H9 (cell line): ENCODE data around the gene IQCM. TPM values are rescaled to one million over a fixed set of nuclear protein-coding genes. Genes with fewer than 3 reads are reported as not detected.

Experiments
- DNase-seq: peaks from one replicate; pipeline ENCODE4 v3.0.0-alpha.2; 2017
- H2AFZ ChIP-seq: one replicate; pipeline ENCODE4 v1.6.1; 2013; ENCODE audit warnings: mild to moderate bottlenecking, low read length, control low read depth, moderate library complexity
- H2AK5ac ChIP-seq: 2 replicates; pipeline ENCODE4 v1.6.1; 2013; ENCODE audit warnings: low read length, control low read depth, mixed read lengths; ENCODE audit not compliant: insufficient read length
- H2BK120ac ChIP-seq: one replicate; pipeline ENCODE4 v1.6.1; 2013; ENCODE audit warnings: low read depth, mild to moderate bottlenecking, low read length, control low read depth, inconsistent platforms; ENCODE audit not compliant: poor library complexity, severe bottlenecking
- H2BK12ac ChIP-seq: 2 replicates; pipeline ENCODE4 v1.6.1; 2013; ENCODE audit warnings: low read length, control low read depth, mixed read lengths, low read depth; ENCODE audit not compliant: insufficient read length
- H2BK15ac ChIP-seq: 2 replicates; pipeline ENCODE4 v1.6.1; 2013; ENCODE audit warnings: low read depth, low read length, control low read depth
- H2BK20ac ChIP-seq: one replicate; pipeline ENCODE4 v1.6.1; 2013; ENCODE audit warnings: low read depth, mild to moderate bottlenecking, low read length, control low read depth, inconsistent platforms; ENCODE audit not compliant: poor library complexity, severe bottlenecking
- H2BK5ac ChIP-seq: 2 replicates; pipeline ENCODE4 v1.6.1; 2013; ENCODE audit warnings: low read length, control low read depth, mixed read lengths; ENCODE audit not compliant: insufficient read length
- H3K14ac ChIP-seq: 2 replicates; pipeline ENCODE4 v1.6.1; 2013; ENCODE audit warnings: low read length, control low read depth; ENCODE audit not compliant: insufficient read depth
- H3K18ac ChIP-seq: 2 replicates; pipeline ENCODE4 v1.6.1; 2013; ENCODE audit warnings: low read depth, mild to moderate bottlenecking, mixed read lengths, low read length, control low read depth; ENCODE audit not compliant: insufficient read length
- H3K23ac ChIP-seq: 2 replicates; pipeline ENCODE4 v1.6.1; 2013; ENCODE audit warnings: low read length, control low read depth, mixed read lengths, low read depth; ENCODE audit not compliant: insufficient read length
- H3K23me2 ChIP-seq: 2 replicates; pipeline ENCODE4 v1.6.1; 2013; ENCODE audit warnings: low read depth, mild to moderate bottlenecking, mixed read lengths, low read length, control low read depth; ENCODE audit not compliant: insufficient read length, poor library complexity, severe bottlenecking
- H3K27ac ChIP-seq: 2 replicates; pipeline ENCODE4 v1.5.1; 2013; ENCODE audit warnings: low read length, control low read depth, mixed read lengths, low read depth; ENCODE audit not compliant: insufficient read length
- H3K27me3 ChIP-seq: 2 replicates; pipeline ENCODE4 v1.6.1; 2013; ENCODE audit warnings: low read length, control low read depth, inconsistent platforms; ENCODE audit not compliant: insufficient read depth
- H3K4ac ChIP-seq: 2 replicates; pipeline ENCODE4 v1.6.1; 2013; ENCODE audit warnings: low read depth, mild to moderate bottlenecking, control low read depth, inconsistent platforms, low read length, moderate library complexity
- H3K4me1 ChIP-seq: 2 replicates; pipeline ENCODE4 v1.6.1; 2013; ENCODE audit warnings: low read length, control low read depth, inconsistent platforms; ENCODE audit not compliant: insufficient read depth
- H3K4me2 ChIP-seq: 2 replicates; pipeline ENCODE4 v1.6.1; 2013; ENCODE audit warnings: low read length, control low read depth, mixed read lengths; ENCODE audit not compliant: insufficient read length, insufficient read depth
- H3K56ac ChIP-seq: 2 replicates; pipeline ENCODE4 v1.6.1; 2013; ENCODE audit warnings: low read depth, mild to moderate bottlenecking, mixed read lengths, low read length, control low read depth; ENCODE audit not compliant: insufficient read length
- H3K79me1 ChIP-seq: 2 replicates; pipeline ENCODE4 v1.6.1; 2013; ENCODE audit warnings: low read depth, mild to moderate bottlenecking, moderate library complexity, low read length, control low read depth, inconsistent platforms; ENCODE audit not compliant: insufficient read depth, poor library complexity, severe bottlenecking
- H3K79me2 ChIP-seq: 2 replicates; pipeline ENCODE4 v1.6.1; 2013; ENCODE audit warnings: low read length, control low read depth, inconsistent platforms; ENCODE audit not compliant: insufficient read depth
- H3K9ac ChIP-seq: 2 replicates; pipeline ENCODE4 v1.6.1; 2013; ENCODE audit warnings: low read length, control low read depth, mixed read lengths; ENCODE audit not compliant: insufficient read length; ENCODE audit errors: extremely low read depth
- H3K9me3 ChIP-seq: one replicate; pipeline ENCODE4 v1.6.1; 2013; ENCODE audit warnings: low read depth, low read length, inconsistent platforms; ENCODE audit not compliant: control insufficient read depth
- H3T11ph ChIP-seq: one replicate; pipeline ENCODE4 v1.6.1; 2013; ENCODE audit warnings: mild to moderate bottlenecking, low read length, control low read depth, inconsistent platforms
- H4K20me1 ChIP-seq: one replicate; pipeline ENCODE4 v1.6.1; 2013; ENCODE audit not compliant: control insufficient read depth, insufficient read length, insufficient read depth
- H4K5ac ChIP-seq: 2 replicates; pipeline ENCODE4 v1.6.1; 2013; ENCODE audit warnings: low read depth, mild to moderate bottlenecking, mixed read lengths, low read length, control low read depth; ENCODE audit not compliant: insufficient read length
- H4K8ac ChIP-seq: replicated peaks from 2 replicates; pipeline ENCODE4 v1.6.1; 2013; ENCODE audit warnings: low read length, control low read depth, mixed read lengths, low read depth; ENCODE audit not compliant: insufficient read length
- H4K91ac ChIP-seq: 2 replicates; pipeline ENCODE4 v1.6.1; 2013; ENCODE audit warnings: low read depth, mild to moderate bottlenecking, moderate library complexity, mixed read lengths, low read length, control low read depth; ENCODE audit not compliant: insufficient read length
- H3K27ac Mint-ChIP-seq, 3 experiments: 2 replicates in 2 of 3; 3 replicates in 1 of 3; pipeline ENCODE4 v1.8.0; 2020 to 2021; ENCODE audit warnings: mixed read lengths in 3 of 3, mild to moderate bottlenecking in 1 of 3, moderate library complexity in 1 of 3
- H3K27me3 Mint-ChIP-seq: 2 replicates; pipeline ENCODE4 v1.8.0; 2021; ENCODE audit warnings: low read depth, mild to moderate bottlenecking, moderate library complexity, mixed read lengths
- H3K36me3 Mint-ChIP-seq, 3 experiments: 2 replicates in 2 of 3; 3 replicates in 1 of 3; pipeline ENCODE4 v1.8.0; 2020 to 2021; ENCODE audit warnings: low read depth in 3 of 3, mixed read lengths in 3 of 3; ENCODE audit not compliant: insufficient read depth in 1 of 3
- H3K4me1 Mint-ChIP-seq, 2 experiments: 2 replicates each; pipeline ENCODE4 v1.8.0; 2020; ENCODE audit warnings: mixed read lengths in 2 of 2
- H3K4me3 Mint-ChIP-seq, 2 experiments: 2 replicates in 1 of 2; 3 replicates in 1 of 2; pipeline ENCODE4 v1.8.0; 2020 to 2021; ENCODE audit warnings: mild to moderate bottlenecking in 2 of 2, mixed read lengths in 2 of 2, moderate library complexity in 1 of 2
- H3K9me3 Mint-ChIP-seq, 2 experiments: 2 replicates in 1 of 2; 3 replicates in 1 of 2; pipeline ENCODE4 v1.8.0; 2020; ENCODE audit warnings: mild to moderate bottlenecking in 2 of 2, mixed read lengths in 2 of 2, moderate library complexity in 1 of 2
- CTCF ChIP-seq: fragments of 200-600 bp; sonication (generic); conservative IDR thresholded peaks from 3 replicates; pipeline ENCODE4 v1.8.0; 2021; ENCODE audit warnings: antibody characterized with exemption, mild to moderate bottlenecking
- WGBS: extraction: QIAGEN DNeasy Blood & Tissue Kit; methylation state at CpG from one replicate; pipeline ENCODE4 v1.1.7; 2013; ENCODE audit warnings: missing lambda C conversion rate, low lambda C conversion rate, mixed read lengths; ENCODE audit not compliant: insufficient read length; ENCODE audit errors: extremely low coverage; 5-methylcytosine and 5-hydroxymethylcytosine counted together
- total RNA-seq: library from RNA; stranded (reverse); gene quantifications from 2 replicates; pipeline ENCODE4 v1.2.1, GENCODE V29; 2021

The IQCM gene
- total RNA-seq, 1 experiment from 2014 or later, result 0.15 TPM

GRCh38 chr4:149711593-149712365, 103.9 kb downstream of the IQCM start:
- no peaks in the 10 kb centered on the region for H3K27me3 Mint-ChIP-seq

More at GRCh38 chr4:149711593-149712365, 103.9 kb downstream of the IQCM start:
- H3K4me1 Mint-ChIP-seq, result peaks cover 4 to 6% of the 10 kb centered on the region in 2 experiments
- Histone ChIP-seq H4K5ac (no peak overlapping the region), H3K18ac (no peak overlapping the region), H3K23ac (no peak overlapping the region), H4K20me1 (no peaks in the 10 kb centered on the region), H2AK5ac (no peak overlapping the region), H3K27ac (no peak overlapping the region), H3K79me2 (no peaks in the 10 kb centered on the region), H3K27me3 (no peaks in the 10 kb centered on the region), H2BK120ac (no peak overlapping the region), H3K79me1 (no peaks in the 10 kb centered on the region), H3K4me1 (no peaks in the 10 kb centered on the region), H2BK5ac (no peak overlapping the region), H3K14ac (no peak overlapping the region), H2BK15ac (no peak overlapping the region), H2BK12ac (no peak overlapping the region), H3K9me3 (no peaks in the 10 kb centered on the region), H3K56ac (no peak overlapping the region), H3K4me2 (no peak overlapping the region), H4K91ac (no peak overlapping the region), H2BK20ac (no peak overlapping the region), H3K9ac (no peak overlapping the region), H3K23me2 (no peaks in the 10 kb centered on the region), H3K4ac (no peak overlapping the region), H2AFZ (no peak overlapping the region), H4K8ac (no peak overlapping the region), H3T11ph (no peak overlapping the region)
- H3K4me3 Mint-ChIP-seq, result no peak overlapping the region
- DNase-seq, result no peak
- no peak overlapping the region for H3K27ac Mint-ChIP-seq
- no CpG with 5 or more reads among the region's 2 CpGs for WGBS
- no peak for TF ChIP-seq CTCF
- H3K9me3 Mint-ChIP-seq, result peaks cover 5% of the 10 kb centered on the region in 2 experiments; a peak in 3 of 5 replicates
- H3K36me3 Mint-ChIP-seq, result peaks cover 1 to 11% (median 5%) of the 10 kb centered on the region in 3 experiments; a peak in 3 of 7 replicates
